Measurements from ENCODE around the gene PPP1R13B. TPM values are rescaled to one million over a fixed set of nuclear protein-coding genes. Genes with fewer than 3 reads are reported as not detected.

Gene PPP1R13B
- polyA plus RNA-seq, 1 of the 3 experiments (the other 2 are of a cell fraction): 5.7 TPM

DNA sequence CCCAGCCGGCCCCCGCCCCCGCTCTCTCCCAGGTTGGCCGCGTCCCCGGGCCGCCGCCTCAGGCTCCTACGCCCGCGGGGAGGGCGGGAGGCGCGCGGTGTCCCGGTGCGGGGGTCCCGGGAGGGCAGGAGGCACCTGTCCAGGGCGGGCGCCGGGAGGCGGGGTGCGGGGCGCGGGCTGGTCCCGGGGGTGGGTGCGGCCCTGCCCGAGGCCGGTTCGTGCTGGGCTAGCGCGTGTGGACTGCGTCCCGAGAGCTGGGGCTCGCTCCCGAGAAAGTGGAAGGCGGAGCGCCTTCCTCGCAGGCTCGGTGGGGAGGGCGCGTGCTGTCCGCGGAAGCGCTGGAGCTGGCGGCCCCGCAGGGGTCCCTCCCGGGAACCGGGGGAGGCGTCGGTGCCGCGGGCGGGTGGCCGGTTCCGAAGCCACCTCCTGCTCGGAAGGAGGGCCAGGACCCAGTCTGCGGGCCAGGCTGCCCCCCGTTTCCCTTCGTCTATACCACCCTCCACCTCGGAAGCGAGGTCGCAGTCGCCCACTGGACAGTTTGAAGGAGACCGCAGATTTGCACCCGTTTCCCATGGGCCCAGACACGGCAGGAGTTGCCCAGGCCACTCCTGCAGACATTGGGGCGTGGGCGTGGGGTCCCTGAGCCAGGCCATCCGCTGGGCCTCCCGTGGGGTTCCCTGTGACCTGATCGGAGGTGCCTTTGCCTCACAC, 131.1 kb downstream of the PPP1R13B start:
- Histone ChIP-seq H3K27ac (ENCODE audit: low read depth in 2 of 2, low read length in 1 of 2) (no peak overlapping the region; a peak in 1 of 4 replicates), H3K27me3 (ENCODE audit: insufficient read depth) (no peaks in the 10 kb centered on the region), H3K9me2 (no peaks in the 10 kb centered on the region), H3F3A (replicated peaks; ENCODE audit: insufficient read depth) (no peaks in the 10 kb centered on the region), H3K4me1 (ENCODE audit: control insufficient read depth in 1 of 2, insufficient read depth in 2 of 2, low read depth in 1 of 2, low read length in 1 of 2) (peaks cover 11 to 39% of the 10 kb centered on the region in 2 experiments; a peak in 2 of 4 replicates), H4K20me1 (ENCODE audit: insufficient read depth) (peaks cover 29% of the 10 kb centered on the region; the same call in 1 of the 2 replicates), H3K36me3 (replicated peaks in 1 of 2; ENCODE audit: control insufficient read depth in 1 of 2, insufficient read depth in 2 of 2, low read length in 1 of 2) (no peaks in the 10 kb centered on the region), H3K9me3 (no peaks in the 10 kb centered on the region), H3K9ac (peak overlapping the region; percentile 68), H2AFZ (ENCODE audit: low read depth) (peak overlapping the region; percentile 35; the same call in 1 of the 2 replicates), H3K4me3 (ENCODE audit: low read depth in 2 of 2, low read length in 1 of 2) (peak overlapping the region; percentile 69 to 76), H3K79me2 (ENCODE audit: insufficient read depth) (peaks cover 74% of the 10 kb centered on the region), H3K4me2 (peak overlapping the region; percentile 98)
- CTCF ChIA-PET: interaction anchor here (0.6 to 1.0 kb wide), 2 partner anchors 8 to 194 kb away, joined by 3 read pairs; no protein-coding TSS in a partner anchor
- WGBS (ENCODE audit: low lambda C conversion rate): 0% methylated on average over 2 of the region's 72 CpGs
- POLR2A ChIA-PET: interaction anchor here (1.0 kb wide), 1 partner anchor 19 kb away, joined by 4 read pairs; no protein-coding TSS in a partner anchor
- peak; percentile 74 for DNase-seq
- TF ChIP-seq, protein P1, sequence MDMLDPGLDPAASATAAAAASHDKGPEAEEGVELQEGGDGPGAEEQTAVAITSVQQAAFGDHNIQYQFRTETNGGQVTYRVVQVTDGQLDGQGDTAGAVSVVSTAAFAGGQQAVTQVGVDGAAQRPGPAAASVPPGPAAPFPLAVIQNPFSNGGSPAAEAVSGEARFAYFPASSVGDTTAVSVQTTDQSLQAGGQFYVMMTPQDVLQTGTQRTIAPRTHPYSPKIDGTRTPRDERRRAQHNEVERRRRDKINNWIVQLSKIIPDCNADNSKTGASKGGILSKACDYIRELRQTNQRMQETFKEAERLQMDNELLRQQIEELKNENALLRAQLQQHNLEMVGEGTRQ (IDR thresholded peaks at IDR 0.05; ENCODE audit: borderline replicate concordance, low read depth, low read length): no peak
- TF ChIP-seq, protein P2, sequence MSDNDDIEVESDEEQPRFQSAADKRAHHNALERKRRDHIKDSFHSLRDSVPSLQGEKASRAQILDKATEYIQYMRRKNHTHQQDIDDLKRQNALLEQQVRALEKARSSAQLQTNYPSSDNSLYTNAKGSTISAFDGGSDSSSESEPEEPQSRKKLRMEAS (IDR thresholded peaks at IDR 0.05; ENCODE audit: low read depth): 0 out of 2 replicates have a peak, but pooled peaks have one; percentile 30
- TF ChIP-seq GATA2 (CRISPR knock-in tag; IDR thresholded peaks at IDR 0.05) (no peak), SIN3A (IDR thresholded peaks at IDR 0.05; ENCODE audit: borderline replicate concordance, low read depth, low read length) (peak; percentile 36; the same call in 1 of the 2 replicates), RXRA (IDR thresholded peaks at IDR 0.05; ENCODE audit: borderline replicate concordance, low read depth) (no peak)
- TF ChIP-seq, protein P3, sequence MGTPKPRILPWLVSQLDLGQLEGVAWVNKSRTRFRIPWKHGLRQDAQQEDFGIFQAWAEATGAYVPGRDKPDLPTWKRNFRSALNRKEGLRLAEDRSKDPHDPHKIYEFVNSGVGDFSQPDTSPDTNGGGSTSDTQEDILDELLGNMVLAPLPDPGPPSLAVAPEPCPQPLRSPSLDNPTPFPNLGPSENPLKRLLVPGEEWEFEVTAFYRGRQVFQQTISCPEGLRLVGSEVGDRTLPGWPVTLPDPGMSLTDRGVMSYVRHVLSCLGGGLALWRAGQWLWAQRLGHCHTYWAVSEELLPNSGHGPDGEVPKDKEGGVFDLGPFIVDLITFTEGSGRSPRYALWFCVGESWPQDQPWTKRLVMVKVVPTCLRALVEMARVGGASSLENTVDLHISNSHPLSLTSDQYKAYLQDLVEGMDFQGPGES (IDR thresholded peaks at IDR 0.05; ENCODE audit: low read depth, low read length): no peak

DNA sequence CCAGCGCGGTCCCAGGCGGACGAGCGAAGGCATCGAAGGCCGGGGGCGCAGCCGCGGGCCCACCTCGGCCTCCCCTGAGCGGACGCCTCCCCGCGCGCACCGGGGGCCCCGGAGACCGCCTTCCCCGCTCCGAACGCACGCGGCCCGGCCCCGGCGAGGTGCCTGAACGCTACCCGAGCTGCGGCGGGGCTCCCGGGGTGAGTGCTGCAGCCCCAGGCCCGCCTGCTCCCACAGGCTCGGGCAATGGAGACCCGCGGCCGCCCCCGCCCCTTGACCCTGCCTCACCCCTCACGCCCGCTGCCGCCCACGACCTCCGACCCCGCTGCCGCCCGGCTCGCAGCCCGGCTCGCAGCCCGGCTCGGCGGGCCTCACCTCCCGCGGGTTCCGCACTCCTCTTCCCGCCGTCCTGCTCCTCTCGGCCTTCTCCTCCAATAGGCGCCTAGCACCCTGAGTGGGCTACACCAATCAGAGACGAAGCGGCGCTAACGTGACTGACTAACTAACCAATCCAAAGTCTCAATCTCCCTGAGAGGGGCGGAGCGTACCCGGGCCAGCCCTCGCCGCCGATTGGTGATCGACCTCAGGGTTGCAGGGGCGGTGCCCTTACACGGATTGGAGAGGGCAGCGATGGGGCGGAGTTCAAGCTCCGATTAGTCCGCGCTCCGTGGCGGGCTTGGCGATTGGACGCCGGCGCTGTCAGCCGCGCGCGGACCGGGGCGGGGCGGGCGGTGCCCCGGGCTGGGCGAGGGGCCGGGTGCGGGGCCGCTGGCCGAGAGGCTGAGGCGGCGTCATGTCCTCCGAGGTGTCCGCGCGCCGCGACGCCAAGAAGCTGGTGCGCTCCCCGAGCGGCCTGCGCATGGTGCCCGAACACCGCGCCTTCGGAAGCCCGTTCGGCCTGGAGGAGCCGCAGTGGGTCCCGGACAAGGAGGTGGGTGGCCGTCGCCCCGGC, 132.0 kb downstream of the PPP1R13B start, which contains the start of the genes XRCC3 and ZFYVE21:
Gene XRCC3 (minus strand): TSS at position 400 of the 949 bp plus-strand sequence. CDS start 4,364 bp downstream, outside the sequence.
Gene ZFYVE21 (plus strand): TSS at position 759 of the 949 bp plus-strand sequence. CDS start 32 bp downstream, at position 791.
- peaks cover 11 to 39% of the 10 kb centered on the region in 2 experiments; a peak in 2 of 4 replicates for H3K4me1 ChIP-seq (ENCODE audit: control insufficient read depth in 1 of 2, insufficient read depth in 2 of 2, low read depth in 1 of 2, low read length in 1 of 2)
- H3K9me2 ChIP-seq: no peaks in the 10 kb centered on the region
- ChIA-PET CTCF (interaction anchor here (0.7 kb wide), 1 partner anchor 706 kb away, joined by 3 read pairs; no protein-coding TSS in a partner anchor), POLR2A (interaction anchor here (0.6 to 1.0 kb wide), 2 partner anchors 19 to 1077 kb away, joined by 4 to 5 read pairs; no protein-coding TSS in a partner anchor)
- H3K79me2 ChIP-seq (ENCODE audit: insufficient read depth): peaks cover 65% of the 10 kb centered on the region
- DNase-seq: peak; percentile 100
- H3K27ac ChIP-seq (ENCODE audit: low read depth in 2 of 2, low read length in 1 of 2): peak within 1 kb of the TSS; percentile 44 to 55
- no peaks in the 10 kb centered on the region for H3F3A ChIP-seq (replicated peaks; ENCODE audit: insufficient read depth)
- peak within 1 kb of the TSS; percentile 69 to 76 for H3K4me3 ChIP-seq (ENCODE audit: low read depth in 2 of 2, low read length in 1 of 2)
- H3K9me3 ChIP-seq: no peaks in the 10 kb centered on the region
- no peaks in the 10 kb centered on the region for H3K27me3 ChIP-seq (ENCODE audit: insufficient read depth)
- H3K9ac ChIP-seq: peak within 1 kb of the TSS; percentile 81
- H3K4me2 ChIP-seq: peak within 1 kb of the TSS; percentile 98
- 7% methylated on average over 29 of the region's 121 CpGs for WGBS (ENCODE audit: low lambda C conversion rate)
- H3K36me3 ChIP-seq (replicated peaks in 1 of 2; ENCODE audit: control insufficient read depth in 1 of 2, insufficient read depth in 2 of 2, low read length in 1 of 2): no peaks in the 10 kb centered on the region
- H4K20me1 ChIP-seq (ENCODE audit: insufficient read depth): peaks cover 21% of the 10 kb centered on the region; the same call in 1 of the 2 replicates
- H2AFZ ChIP-seq (ENCODE audit: low read depth): peak within 1 kb of the TSS; percentile 57; the same call in 1 of the 2 replicates
- TF ChIP-seq MEF2A (IDR thresholded peaks at IDR 0.05; ENCODE audit: borderline replicate concordance, low read depth) (no peak), SMC3 (IDR thresholded peaks at IDR 0.05; ENCODE audit: low read depth, low read length) (no peak), TEAD4 (IDR thresholded peaks at IDR 0.05; ENCODE audit: borderline replicate concordance, insufficient read depth) (no peak), EP300 (IDR thresholded peaks at IDR 0.05; ENCODE audit: borderline replicate concordance in 1 of 2, low read depth in 1 of 2, low read length in 1 of 2) (no peak), TCF12 (IDR thresholded peaks at IDR 0.05) (no peak), GATA2 (CRISPR knock-in tag; IDR thresholded peaks at IDR 0.05) (no peak), RXRA (IDR thresholded peaks at IDR 0.05; ENCODE audit: borderline replicate concordance, low read depth) (no peak), POLR2AphosphoS5 (IDR thresholded peaks at IDR 0.05; ENCODE audit: low read depth, low read length) (no peak), RFX5 (IDR thresholded peaks at IDR 0.05; ENCODE audit: low read length) (peak; percentile 72; the same call in 1 of the 2 replicates), RAD21 (IDR thresholded peaks at IDR 0.05; ENCODE audit: low read length) (no peak), MXI1 (IDR thresholded peaks at IDR 0.05; ENCODE audit: low read depth, low read length) (peak; percentile 75), GABPA (IDR thresholded peaks at IDR 0.05; ENCODE audit: low read depth) (0 out of 2 replicates have a peak, but pooled peaks have one; percentile 19)
- TF ChIP-seq, protein P3 (IDR thresholded peaks at IDR 0.05; ENCODE audit: low read depth, low read length): peak; percentile 97
- TF ChIP-seq, protein P4, sequence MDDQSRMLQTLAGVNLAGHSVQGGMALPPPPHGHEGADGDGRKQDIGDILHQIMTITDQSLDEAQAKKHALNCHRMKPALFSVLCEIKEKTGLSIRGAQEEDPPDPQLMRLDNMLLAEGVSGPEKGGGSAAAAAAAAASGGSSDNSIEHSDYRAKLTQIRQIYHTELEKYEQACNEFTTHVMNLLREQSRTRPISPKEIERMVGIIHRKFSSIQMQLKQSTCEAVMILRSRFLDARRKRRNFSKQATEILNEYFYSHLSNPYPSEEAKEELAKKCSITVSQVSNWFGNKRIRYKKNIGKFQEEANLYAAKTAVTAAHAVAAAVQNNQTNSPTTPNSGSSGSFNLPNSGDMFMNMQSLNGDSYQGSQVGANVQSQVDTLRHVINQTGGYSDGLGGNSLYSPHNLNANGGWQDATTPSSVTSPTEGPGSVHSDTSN (IDR thresholded peaks at IDR 0.05): peak; percentile 96
